ENCODE measurements around the gene OXT. TPM values are rescaled to one million over a fixed set of nuclear protein-coding genes. Genes with fewer than 3 reads are reported as not detected.
"Not testable (repeated sequence)": the region's sequence is repeated elsewhere in the genome, so short reads cannot be mapped to it uniquely, and the experiment has no call there.

OXT gene
- total RNA-seq = 1 to 10 TPM in 1 of 4 donors, not detected in 3; 1.8 TPM

DNA sequence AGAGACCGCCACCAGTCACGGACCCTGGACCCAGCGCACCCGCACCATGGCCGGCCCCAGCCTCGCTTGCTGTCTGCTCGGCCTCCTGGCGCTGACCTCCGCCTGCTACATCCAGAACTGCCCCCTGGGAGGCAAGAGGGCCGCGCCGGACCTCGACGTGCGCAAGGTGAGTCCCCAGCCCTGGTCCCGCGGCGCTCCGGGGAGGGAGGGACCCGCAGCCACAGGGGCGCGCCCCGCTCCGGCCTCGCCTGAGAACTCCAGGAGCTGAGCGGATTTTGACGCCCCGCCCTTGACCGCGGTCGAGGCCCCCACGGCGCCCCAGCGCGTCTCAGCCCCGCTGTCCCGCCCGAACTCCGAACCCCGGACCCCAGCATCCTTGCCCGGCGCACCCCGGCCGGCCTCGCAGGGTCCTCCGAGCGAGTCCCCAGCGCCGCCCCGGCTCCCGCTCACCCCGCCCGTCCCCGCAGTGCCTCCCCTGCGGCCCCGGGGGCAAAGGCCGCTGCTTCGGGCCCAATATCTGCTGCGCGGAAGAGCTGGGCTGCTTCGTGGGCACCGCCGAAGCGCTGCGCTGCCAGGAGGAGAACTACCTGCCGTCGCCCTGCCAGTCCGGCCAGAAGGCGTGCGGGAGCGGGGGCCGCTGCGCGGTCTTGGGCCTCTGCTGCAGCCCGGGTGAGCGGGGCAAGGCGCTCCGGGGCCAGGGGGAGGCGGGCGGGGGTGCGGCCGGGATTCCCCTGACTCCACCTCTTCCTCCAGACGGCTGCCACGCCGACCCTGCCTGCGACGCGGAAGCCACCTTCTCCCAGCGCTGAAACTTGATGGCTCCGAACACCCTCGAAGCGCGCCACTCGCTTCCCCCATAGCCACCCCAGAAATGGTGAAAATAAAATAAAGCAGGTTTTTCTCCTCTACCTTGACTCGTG, at the start of gene OXT:
Gene OXT, plus strand, starts transcription at position 11 of the 920 bp plus-strand sequence. Its CDS starts 36 bp downstream, at position 47.
- no peak for TF ChIP-seq POLR2A (IDR thresholded peaks at IDR 0.05)
- TF ChIP-seq EP300 (IDR thresholded peaks at IDR 0.05) = no peak
- TF ChIP-seq, protein P1, sequence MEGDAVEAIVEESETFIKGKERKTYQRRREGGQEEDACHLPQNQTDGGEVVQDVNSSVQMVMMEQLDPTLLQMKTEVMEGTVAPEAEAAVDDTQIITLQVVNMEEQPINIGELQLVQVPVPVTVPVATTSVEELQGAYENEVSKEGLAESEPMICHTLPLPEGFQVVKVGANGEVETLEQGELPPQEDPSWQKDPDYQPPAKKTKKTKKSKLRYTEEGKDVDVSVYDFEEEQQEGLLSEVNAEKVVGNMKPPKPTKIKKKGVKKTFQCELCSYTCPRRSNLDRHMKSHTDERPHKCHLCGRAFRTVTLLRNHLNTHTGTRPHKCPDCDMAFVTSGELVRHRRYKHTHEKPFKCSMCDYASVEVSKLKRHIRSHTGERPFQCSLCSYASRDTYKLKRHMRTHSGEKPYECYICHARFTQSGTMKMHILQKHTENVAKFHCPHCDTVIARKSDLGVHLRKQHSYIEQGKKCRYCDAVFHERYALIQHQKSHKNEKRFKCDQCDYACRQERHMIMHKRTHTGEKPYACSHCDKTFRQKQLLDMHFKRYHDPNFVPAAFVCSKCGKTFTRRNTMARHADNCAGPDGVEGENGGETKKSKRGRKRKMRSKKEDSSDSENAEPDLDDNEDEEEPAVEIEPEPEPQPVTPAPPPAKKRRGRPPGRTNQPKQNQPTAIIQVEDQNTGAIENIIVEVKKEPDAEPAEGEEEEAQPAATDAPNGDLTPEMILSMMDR (IDR thresholded peaks at IDR 0.05) = no peak
- no peak within 1 kb of the TSS for H3K27ac ChIP-seq
- no peaks in the 10 kb centered on the region for H3K36me3 ChIP-seq
- peaks cover 0 to 5% (median 0%) of the 10 kb centered on the region in 4 donors for H3K9me3 ChIP-seq
- peaks cover 0 to 11% (median 2%) of the 10 kb centered on the region in 4 donors for H3K4me1 ChIP-seq
- WGBS, 2 donors = 5 to 27% methylated on average over 30 to 83 of the region's 95 CpGs
- peak within 1 kb of the TSS in 3 of 4 donors; percentile 10 to 50 (median 38) for H3K4me3 ChIP-seq
- H3K27me3 ChIP-seq = peaks cover 0 to 74% of the 10 kb centered on the region in 2 donors
- DNase-seq (ENCODE audit: low spot score in 2 of 2) = no peak

DNA sequence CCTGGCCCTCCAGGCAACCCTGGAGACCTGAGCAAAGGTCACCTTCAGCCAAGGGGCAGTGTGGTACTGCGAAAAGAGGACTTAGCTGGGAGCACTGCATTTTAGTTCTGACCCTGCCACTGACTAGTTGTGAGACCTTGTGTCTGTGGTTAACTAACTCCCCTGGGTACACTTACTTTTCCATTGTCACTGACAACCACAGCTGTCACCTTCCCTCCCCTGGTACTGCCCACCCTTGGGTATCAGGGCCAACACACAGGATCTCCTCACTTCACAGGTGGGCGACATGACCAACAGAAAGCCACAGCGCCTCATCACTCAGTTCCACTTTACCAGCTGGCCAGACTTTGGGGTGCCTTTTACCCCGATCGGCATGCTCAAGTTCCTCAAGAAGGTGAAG, 49.6 kb upstream of the OXT start:
- 94 to 95% methylated on average over 5 of the region's 5 CpGs for WGBS, 2 donors
- no peak overlapping the region for H3K4me3 ChIP-seq
- H3K27ac ChIP-seq = no peak overlapping the region
- peaks cover 0 to 87% (median 9%) of the 10 kb centered on the region in 3 donors for H3K36me3 ChIP-seq
- H3K27me3 ChIP-seq = no peaks in the 10 kb centered on the region
- DNase-seq (ENCODE audit: low spot score in 2 of 2) = no peak
- TF ChIP-seq EP300 (IDR thresholded peaks at IDR 0.05) = no peak
- no peak for TF ChIP-seq POLR2A (IDR thresholded peaks at IDR 0.05)
- TF ChIP-seq, protein P1 (IDR thresholded peaks at IDR 0.05) = no peak
- no peaks in the 10 kb centered on the region for H3K9me3 ChIP-seq
- H3K4me1 ChIP-seq = no peaks in the 10 kb centered on the region

DNA sequence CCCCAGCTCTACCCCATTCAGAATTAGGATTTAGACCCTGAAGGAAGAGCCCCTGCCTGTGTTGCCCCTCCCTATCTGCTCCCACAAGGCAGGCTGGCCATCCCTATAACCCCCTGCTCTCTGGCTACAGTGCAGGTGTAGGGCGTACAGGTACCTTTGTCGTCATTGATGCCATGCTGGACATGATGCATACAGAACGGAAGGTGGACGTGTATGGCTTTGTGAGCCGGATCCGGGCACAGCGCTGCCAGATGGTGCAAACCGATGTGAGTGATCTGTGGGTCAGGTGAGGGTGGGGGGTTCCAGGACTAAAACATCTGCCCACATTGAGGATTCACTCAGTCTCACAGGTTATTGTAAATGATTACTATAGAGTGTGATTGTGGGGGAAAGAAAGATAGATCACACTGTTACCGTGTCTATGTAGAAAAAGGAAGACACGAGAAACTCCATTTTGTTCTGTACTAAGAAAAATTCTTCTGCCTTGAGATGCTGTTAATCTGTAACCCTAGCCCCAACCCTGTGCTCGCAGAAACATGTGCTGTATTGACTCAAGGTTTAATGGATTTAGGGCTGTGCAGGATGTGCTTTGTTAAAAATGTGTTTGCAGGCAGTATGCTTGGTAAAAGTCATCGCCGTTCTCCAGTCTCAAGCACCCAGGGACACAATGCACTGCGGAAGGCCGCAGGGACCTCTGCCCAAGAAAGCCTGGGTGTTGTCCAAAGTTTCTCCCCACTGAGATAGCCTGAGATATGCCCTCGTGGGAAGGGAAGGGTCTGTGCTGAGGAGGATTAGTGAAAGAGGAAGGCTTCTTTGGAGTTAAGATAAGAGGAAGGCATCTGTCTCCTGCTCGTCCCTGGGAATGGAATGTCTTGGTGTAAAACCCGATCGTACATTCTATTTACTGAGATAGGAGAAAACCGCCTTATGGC, 48.6 kb upstream of the OXT start:
- DNase-seq (ENCODE audit: low spot score in 2 of 2); H3K9me3 ChIP-seq; H3K27me3 ChIP-seq; H3K27ac ChIP-seq; H3K4me3 ChIP-seq; H3K4me1 ChIP-seq: not testable (repeated sequence)
- 87 to 89% methylated on average over 20 of the region's 20 CpGs for WGBS, 2 donors
- peaks cover 0 to 88% (median 9%) of the 10 kb centered on the region in 3 donors for H3K36me3 ChIP-seq

DNA sequence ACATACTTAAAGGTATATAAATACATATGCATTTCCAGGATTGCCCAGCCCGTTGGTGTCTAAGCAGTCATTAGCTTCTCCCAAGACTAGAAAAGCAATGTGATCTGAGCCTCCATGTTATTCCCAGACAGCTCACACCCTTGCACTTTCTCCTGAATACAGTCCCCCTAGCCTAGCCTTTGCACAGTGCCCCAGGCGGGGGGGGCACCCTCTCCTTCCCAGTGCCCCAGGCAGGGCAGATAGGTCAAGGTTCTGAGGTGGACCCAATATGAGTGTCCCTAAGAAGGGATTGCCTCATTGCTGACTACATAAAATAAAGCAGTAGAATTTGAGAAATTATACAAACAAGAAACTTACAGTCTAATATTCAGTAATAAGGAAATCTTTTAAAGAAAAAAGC, 43.4 kb upstream of the OXT start:
- DNase-seq (ENCODE audit: low spot score in 2 of 2) = no peak
- Histone ChIP-seq H3K27ac (no peak overlapping the region), H3K4me1 (no peaks in the 10 kb centered on the region), H3K36me3 (peaks cover 0 to 94% (median 4%) of the 10 kb centered on the region in 3 donors), H3K9me3 (no peaks in the 10 kb centered on the region), H3K4me3 (no peak overlapping the region), H3K27me3 (no peaks in the 10 kb centered on the region)
- WGBS, 2 donors = 88 to 91% methylated on average over 2 of the region's 2 CpGs
- TF ChIP-seq EP300 (IDR thresholded peaks at IDR 0.05) = no peak
- TF ChIP-seq POLR2A (IDR thresholded peaks at IDR 0.05) = no peak
- TF ChIP-seq, protein P1 (IDR thresholded peaks at IDR 0.05) = no peak

DNA sequence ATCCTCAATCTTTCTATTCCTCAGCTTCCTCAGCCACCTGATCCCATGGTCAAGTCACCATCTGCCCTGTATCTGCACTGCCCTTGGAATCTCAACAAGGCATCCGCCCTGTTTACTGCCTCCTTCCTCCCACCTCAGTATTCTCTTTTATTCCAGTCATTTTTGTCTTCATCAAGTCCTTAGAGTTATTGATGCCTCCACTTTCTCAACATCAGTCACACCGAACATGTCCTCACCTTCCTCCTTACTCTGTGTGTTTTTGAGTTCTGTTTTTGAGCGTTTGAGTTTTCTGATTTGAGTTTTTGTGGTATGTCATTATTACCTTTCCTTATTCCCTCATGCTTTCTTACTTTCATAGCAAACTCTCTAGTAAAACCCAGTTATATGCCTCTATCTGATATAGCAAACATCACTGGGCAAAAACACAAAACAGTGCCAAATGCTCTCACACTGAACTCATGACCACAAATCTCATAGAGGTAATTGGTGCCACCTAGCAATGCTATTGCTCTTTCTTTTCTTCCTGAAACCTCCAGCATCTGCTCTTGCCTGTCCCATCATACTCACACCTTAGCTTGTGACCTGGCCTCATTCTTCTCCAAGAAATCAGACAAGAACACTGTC, 39.8 kb upstream of the OXT start:
- Histone ChIP-seq H3K9me3 (no peaks in the 10 kb centered on the region), H3K4me1 (no peaks in the 10 kb centered on the region), H3K27me3 (no peaks in the 10 kb centered on the region), H3K27ac (no peak overlapping the region), H3K36me3 (peaks cover 0 to 85% (median 0%) of the 10 kb centered on the region in 3 donors), H3K4me3 (no peak overlapping the region)
- TF ChIP-seq, protein P1 (IDR thresholded peaks at IDR 0.05) = no peak
- TF ChIP-seq EP300 (IDR thresholded peaks at IDR 0.05) (no peak), POLR2A (IDR thresholded peaks at IDR 0.05) (no peak)
- 92 to 100% methylated on average over 3 of the region's 3 CpGs for whole genome bisulfite sequencing, 2 donors
- DNase-seq (ENCODE audit: low spot score in 2 of 2) = no peak
